ENCODE measurements around the gene MKNK2.
"Not testable (repeated sequence)": the region's sequence is repeated elsewhere in the genome, so short reads cannot be mapped to it uniquely, and the experiment has no call there.

DNA sequence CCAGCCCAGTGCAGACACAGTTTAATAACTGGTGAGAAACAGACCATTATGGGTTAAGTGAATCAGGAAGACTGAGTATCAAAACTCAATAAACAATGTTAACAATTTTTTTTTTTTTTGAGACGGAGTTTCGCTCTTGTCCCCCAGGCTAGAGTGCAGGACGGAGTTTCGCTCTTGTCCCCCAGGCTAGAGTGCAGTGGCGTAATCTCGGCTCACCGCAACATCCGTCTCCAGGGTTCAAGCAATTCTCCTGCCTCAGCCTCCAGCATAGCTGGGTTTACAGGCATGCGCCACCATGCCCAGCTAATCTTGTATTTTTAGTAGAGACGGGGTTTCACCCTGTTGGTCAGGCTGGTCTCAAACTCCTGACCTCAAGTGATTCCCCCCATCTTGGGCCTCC, 62.6 kb downstream of the MKNK2 start:
- TF ChIP-seq POLR2A (IDR thresholded peaks at IDR 0.05; ENCODE audit: low read depth, low read length); EZH2 (IDR thresholded peaks at IDR 0.05; ENCODE audit: borderline replicate concordance, low read depth, low read length, severe bottlenecking); MYC (IDR thresholded peaks at IDR 0.05; ENCODE audit: low read depth, low read length); FOS (IDR thresholded peaks at IDR 0.05; ENCODE audit: borderline replicate concordance, insufficient read depth, low read length): not testable (repeated sequence)
- TF ChIP-seq, protein P1, sequence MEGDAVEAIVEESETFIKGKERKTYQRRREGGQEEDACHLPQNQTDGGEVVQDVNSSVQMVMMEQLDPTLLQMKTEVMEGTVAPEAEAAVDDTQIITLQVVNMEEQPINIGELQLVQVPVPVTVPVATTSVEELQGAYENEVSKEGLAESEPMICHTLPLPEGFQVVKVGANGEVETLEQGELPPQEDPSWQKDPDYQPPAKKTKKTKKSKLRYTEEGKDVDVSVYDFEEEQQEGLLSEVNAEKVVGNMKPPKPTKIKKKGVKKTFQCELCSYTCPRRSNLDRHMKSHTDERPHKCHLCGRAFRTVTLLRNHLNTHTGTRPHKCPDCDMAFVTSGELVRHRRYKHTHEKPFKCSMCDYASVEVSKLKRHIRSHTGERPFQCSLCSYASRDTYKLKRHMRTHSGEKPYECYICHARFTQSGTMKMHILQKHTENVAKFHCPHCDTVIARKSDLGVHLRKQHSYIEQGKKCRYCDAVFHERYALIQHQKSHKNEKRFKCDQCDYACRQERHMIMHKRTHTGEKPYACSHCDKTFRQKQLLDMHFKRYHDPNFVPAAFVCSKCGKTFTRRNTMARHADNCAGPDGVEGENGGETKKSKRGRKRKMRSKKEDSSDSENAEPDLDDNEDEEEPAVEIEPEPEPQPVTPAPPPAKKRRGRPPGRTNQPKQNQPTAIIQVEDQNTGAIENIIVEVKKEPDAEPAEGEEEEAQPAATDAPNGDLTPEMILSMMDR (IDR thresholded peaks at IDR 0.05; ENCODE audit: extremely low read depth in 1 of 2, insufficient read depth in 1 of 2, low read depth in 1 of 2, low read length in 2 of 2): not testable (repeated sequence)

All from endothelial cell of umbilical vein (primary cell).